ENCODE data around the gene NCOA3. TPM values are rescaled to one million over a fixed set of nuclear protein-coding genes. Genes with fewer than 3 reads are reported as not detected.
"Not testable (repeated sequence)": the region's sequence is repeated elsewhere in the genome, so short reads cannot be mapped to it uniquely, and the experiment has no call there.

The NCOA3 gene
- total RNA-seq, 1 experiment from 2014 or later, result 96.7 TPM

- POLR2A ChIA-PET, result no interaction called here
- Histone ChIP-seq H3K4me1 (peaks cover 10% of the 10 kb centered on the region), H3K9me3 (no peaks in the 10 kb centered on the region), H3K27me3 (replicated peaks; ENCODE audit: control insufficient read depth, insufficient read depth, low read length) (no peaks in the 10 kb centered on the region), H3K4me3 (ENCODE audit: low read depth, low read length) (no peak overlapping the region), H3K36me3 (ENCODE audit: control insufficient read depth, insufficient read depth, low read length) (0 out of 2 replicates have a peak, but pooled peaks cover 1% of the 10 kb centered on the region)
- intact Hi-C loops (cut with micrococcal nuclease; ENCODE audit: unreplicated experiment), result no loop called here
- H3K36me3 Mint-ChIP-seq (ENCODE audit: insufficient read depth, unreplicated experiment), result peaks cover 66% of the 10 kb centered on the region
- H3K27ac Mint-ChIP-seq (ENCODE audit: unreplicated experiment), result no peak overlapping the region
- H3K4me3 Mint-ChIP-seq (ENCODE audit: unreplicated experiment), result no peak overlapping the region
- no peaks in the 10 kb centered on the region for H3K9me3 Mint-ChIP-seq (ENCODE audit: unreplicated experiment)
- peaks cover 11% of the 10 kb centered on the region for H3K4me1 Mint-ChIP-seq (ENCODE audit: low read depth, unreplicated experiment)
- TF ChIP-seq CTCF (IDR thresholded peaks at IDR 0.05; ENCODE audit: insufficient read depth in 1 of 2, low read depth in 1 of 2, low read length in 1 of 2, severe bottlenecking in 1 of 2, unreplicated experiment in 1 of 2), result no peak
- no peak for DNase-seq
- CTCF ChIA-PET, result no interaction called here
- BruUV-seq (replicated peaks), result no TSS peak
- H3K27me3 Mint-ChIP-seq (ENCODE audit: insufficient read depth, unreplicated experiment), result no peaks in the 10 kb centered on the region
Observed at GRCh38 chr20:47591231-47591630, 89.5 kb downstream of the NCOA3 start.

- intact Hi-C loops (cut with micrococcal nuclease; ENCODE audit: unreplicated experiment), result no loop called here
- no peak for TF ChIP-seq CTCF (IDR thresholded peaks at IDR 0.05; ENCODE audit: insufficient read depth in 1 of 2, low read depth in 1 of 2, low read length in 1 of 2, severe bottlenecking in 1 of 2, unreplicated experiment in 1 of 2)
- POLR2A ChIA-PET, result no interaction called here
- peaks cover 62% of the 10 kb centered on the region for H3K36me3 Mint-ChIP-seq (ENCODE audit: insufficient read depth, unreplicated experiment)
- CTCF ChIA-PET, result no interaction called here
- Histone ChIP-seq H3K4me3 (ENCODE audit: low read depth, low read length) (no peak overlapping the region), H3K36me3 (ENCODE audit: control insufficient read depth, insufficient read depth, low read length) (0 out of 2 replicates have a peak, but pooled peaks cover 1% of the 10 kb centered on the region), H3K27me3 (replicated peaks; ENCODE audit: control insufficient read depth, insufficient read depth, low read length) (no peaks in the 10 kb centered on the region), H3K4me1 (peaks cover 17% of the 10 kb centered on the region), H3K9me3 (no peaks in the 10 kb centered on the region)
- H3K9me3 Mint-ChIP-seq (ENCODE audit: unreplicated experiment), result no peaks in the 10 kb centered on the region
- H3K4me3 Mint-ChIP-seq (ENCODE audit: unreplicated experiment), result no peak overlapping the region
- no peaks in the 10 kb centered on the region for H3K27me3 Mint-ChIP-seq (ENCODE audit: insufficient read depth, unreplicated experiment)
- no peak overlapping the region for H3K27ac Mint-ChIP-seq (ENCODE audit: unreplicated experiment)
- no peak for DNase-seq
- no TSS peak for BruUV-seq (replicated peaks)
- peaks cover 15% of the 10 kb centered on the region for H3K4me1 Mint-ChIP-seq (ENCODE audit: low read depth, unreplicated experiment)
Observed at GRCh38 chr20:47594157-47594556, 92.5 kb downstream of the NCOA3 start.

- peaks cover 24% of the 10 kb centered on the region for H3K4me1 Mint-ChIP-seq (ENCODE audit: low read depth, unreplicated experiment)
- H3K4me1 ChIP-seq, result peaks cover 24% of the 10 kb centered on the region
- H3K36me3 ChIP-seq (ENCODE audit: control insufficient read depth, insufficient read depth, low read length); H3K9me3 ChIP-seq; H3K4me3 ChIP-seq (ENCODE audit: low read depth, low read length); POLR2A ChIA-PET; intact Hi-C loops (cut with micrococcal nuclease; ENCODE audit: unreplicated experiment); H3K27me3 Mint-ChIP-seq (ENCODE audit: insufficient read depth, unreplicated experiment); H3K27me3 ChIP-seq (replicated peaks; ENCODE audit: control insufficient read depth, insufficient read depth, low read length); DNase-seq; H3K27ac Mint-ChIP-seq (ENCODE audit: unreplicated experiment); H3K4me3 Mint-ChIP-seq (ENCODE audit: unreplicated experiment); H3K9me3 Mint-ChIP-seq (ENCODE audit: unreplicated experiment); BruUV-seq (replicated peaks): not testable (repeated sequence)
- peaks cover 63% of the 10 kb centered on the region for H3K36me3 Mint-ChIP-seq (ENCODE audit: insufficient read depth, unreplicated experiment)
- CTCF ChIA-PET, result interaction anchor here (0.6 kb wide), 2 partner anchors 140 to 1241 kb away, joined by 3 to 4 read pairs; no protein-coding TSS in a partner anchor
Observed at GRCh38 chr20:47595138-47595537, 93.5 kb downstream of the NCOA3 start.
